Activated naive CD8-positive, alpha-beta T cell treated with anti-CD3 and anti-CD28 coated beads, Interleukin-2, amount 10 ng/mL, durations not matched to agents 7 days and 5 days (primary cell): ENCODE measurements around the gene CFAP92. TPM values are rescaled to one million over a fixed set of nuclear protein-coding genes. Genes with fewer than 3 reads are reported as not detected.
A peak's percentile ranks its signal among the peaks of the same experiment; 100 is the strongest.

Experiments used
- ATAC-seq: fragments of 150-1000 bp; cut with Tn5 transposase; one replicate; pipeline ENCODE4 v1.10.0; 2021; ENCODE audit warnings: low read depth, moderate library complexity
- POLR2A ChIA-PET: fragments of 350-600 bp; sonication (Branson Sonifier 250); formaldehyde crosslinking; loops from one replicate; lab custom pipeline; 2021; ENCODE audit warnings: antibody characterized with exemption; lab: Charles Lee
- DNase-seq: peaks from one replicate; pipeline ENCODE4 v3.0.0; 2021
- H3K27ac Mint-ChIP-seq: one replicate; pipeline ENCODE4 v1.8.0; 2022; ENCODE audit warnings: mild to moderate bottlenecking, mixed read lengths
- H3K27me3 Mint-ChIP-seq: one replicate; pipeline ENCODE4 v1.8.0; 2022; ENCODE audit warnings: mild to moderate bottlenecking, moderate library complexity, mixed read lengths
- H3K36me3 Mint-ChIP-seq: one replicate; pipeline ENCODE4 v1.8.0; 2021; ENCODE audit warnings: mild to moderate bottlenecking, mixed read lengths
- H3K4me1 Mint-ChIP-seq: one replicate; pipeline ENCODE4 v1.8.0; 2021; ENCODE audit warnings: mixed read lengths
- H3K4me3 Mint-ChIP-seq: one replicate; pipeline ENCODE4 v1.8.0; 2022; ENCODE audit warnings: mild to moderate bottlenecking, moderate library complexity, mixed read lengths
- H3K9me3 Mint-ChIP-seq: one replicate; pipeline ENCODE4 v1.8.0; 2021; ENCODE audit warnings: mixed read lengths
- total RNA-seq, 2 experiments: library from RNA; stranded (reverse); gene quantifications; one replicate each; pipeline ENCODE4 v1.2.3, GENCODE V29; 2021

The CFAP92 gene
- total RNA-seq, 2 experiments from 2014 or later, result 0.22 TPM; not detected in 1

- H3K27me3 Mint-ChIP-seq, result peaks cover 7% of the 10 kb centered on the region
- DNase-seq (no peak), ATAC-seq (no peak)
- H3K27ac Mint-ChIP-seq, result no peak overlapping the region
- POLR2A ChIA-PET, result no interaction called here
- no peaks in the 10 kb centered on the region for H3K9me3 Mint-ChIP-seq
- no peaks in the 10 kb centered on the region for H3K36me3 Mint-ChIP-seq
- H3K4me3 Mint-ChIP-seq, result no peak overlapping the region
- H3K4me1 Mint-ChIP-seq, result no peaks in the 10 kb centered on the region
Observed at GRCh38 chr3:128987302-128988100, 6.4 kb downstream of the CFAP92 start.

- peaks cover 7% of the 10 kb centered on the region for H3K27me3 Mint-ChIP-seq
- no peaks in the 10 kb centered on the region for H3K4me1 Mint-ChIP-seq
- no peaks in the 10 kb centered on the region for H3K9me3 Mint-ChIP-seq
- no peak for DNase-seq
- H3K27ac Mint-ChIP-seq, result no peak overlapping the region
- H3K36me3 Mint-ChIP-seq, result no peaks in the 10 kb centered on the region
- H3K4me3 Mint-ChIP-seq, result no peak overlapping the region
- ATAC-seq, result no peak
- POLR2A ChIA-PET, result no interaction called here
Observed at GRCh38 chr3:128984596-128984995, 9.3 kb downstream of the CFAP92 start.

- Mint-ChIP-seq H3K27me3 (peaks cover 7% of the 10 kb centered on the region), H3K9me3 (no peaks in the 10 kb centered on the region), H3K27ac (no peak overlapping the region), H3K36me3 (no peaks in the 10 kb centered on the region), H3K4me3 (no peak overlapping the region), H3K4me1 (no peaks in the 10 kb centered on the region)
- ATAC-seq, result no peak
- POLR2A ChIA-PET, result no interaction called here
- DNase-seq, result no peak
Observed at GRCh38 chr3:128983293-128984069, 10.4 kb downstream of the CFAP92 start.

- no peak overlapping the region for H3K27ac Mint-ChIP-seq
- no peak overlapping the region for H3K4me3 Mint-ChIP-seq
- ATAC-seq (no peak), DNase-seq (no peak)
- POLR2A ChIA-PET, result no interaction called here
- no peaks in the 10 kb centered on the region for H3K36me3 Mint-ChIP-seq
- H3K27me3 Mint-ChIP-seq, result peaks cover 12% of the 10 kb centered on the region
- no peaks in the 10 kb centered on the region for H3K9me3 Mint-ChIP-seq
- H3K4me1 Mint-ChIP-seq, result peaks cover 5% of the 10 kb centered on the region
Observed at GRCh38 chr3:128975276-128975675, 18.6 kb downstream of the CFAP92 start.

- H3K27ac Mint-ChIP-seq, result no peak overlapping the region
- ATAC-seq, result no peak
- H3K27me3 Mint-ChIP-seq, result peaks cover 13% of the 10 kb centered on the region
- no peak for DNase-seq
- no peaks in the 10 kb centered on the region for H3K36me3 Mint-ChIP-seq
- POLR2A ChIA-PET, result no interaction called here
- H3K4me3 Mint-ChIP-seq, result no peak overlapping the region
- H3K9me3 Mint-ChIP-seq, result no peaks in the 10 kb centered on the region
- peaks cover 8% of the 10 kb centered on the region for H3K4me1 Mint-ChIP-seq
Observed at GRCh38 chr3:128973988-128974564, 19.8 kb downstream of the CFAP92 start.

GRCh38 chr3:128971421-128972100, 22.3 kb downstream of the CFAP92 start:
- ATAC-seq (no peak), DNase-seq (no peak)
- no peaks in the 10 kb centered on the region for H3K36me3 Mint-ChIP-seq
- POLR2A ChIA-PET, result interaction anchor here (1.4 to 2.7 kb wide), 3 partner anchors 44 to 278 kb away, joined by 3 to 14 read pairs (median 7); partner anchors contain the start of gene COPG1
- H3K4me1 Mint-ChIP-seq, result peaks cover 8% of the 10 kb centered on the region
- H3K27me3 Mint-ChIP-seq, result peaks cover 8% of the 10 kb centered on the region
- no peaks in the 10 kb centered on the region for H3K9me3 Mint-ChIP-seq
- H3K4me3 Mint-ChIP-seq, result no peak overlapping the region
- no peak overlapping the region for H3K27ac Mint-ChIP-seq

GRCh38 chr3:128970740-128971047, 23.2 kb downstream of the CFAP92 start:
- Mint-ChIP-seq H3K4me3 (no peak overlapping the region), H3K27ac (no peak overlapping the region), H3K36me3 (no peaks in the 10 kb centered on the region), H3K9me3 (no peaks in the 10 kb centered on the region), H3K4me1 (peaks cover 8% of the 10 kb centered on the region), H3K27me3 (peaks cover 4% of the 10 kb centered on the region)
- DNase-seq, result no peak
- POLR2A ChIA-PET, result interaction anchor here (0.6 to 2.7 kb wide), 12 partner anchors 33 to 346 kb away, joined by 3 to 14 read pairs (median 4); partner anchors contain the start of gene COPG1
- ATAC-seq, result no peak

GRCh38 chr3:128969993-128970739, 23.7 kb downstream of the CFAP92 start:
- H3K4me1 Mint-ChIP-seq, result peaks cover 8% of the 10 kb centered on the region

GRCh38 chr3:128967748-128968355, 26.0 kb downstream of the CFAP92 start:
- Mint-ChIP-seq H3K36me3 (no peaks in the 10 kb centered on the region), H3K4me3 (no peak overlapping the region), H3K9me3 (no peaks in the 10 kb centered on the region), H3K27me3 (peaks cover 4% of the 10 kb centered on the region), H3K4me1 (peaks cover 8% of the 10 kb centered on the region), H3K27ac (no peak overlapping the region)
- no peak for DNase-seq
- no peak for ATAC-seq
- POLR2A ChIA-PET, result no interaction called here

More at GRCh38 chr3:128969993-128970739, 23.7 kb downstream of the CFAP92 start:
- peak; percentile 54 for ATAC-seq
- H3K27me3 Mint-ChIP-seq, result peaks cover 4% of the 10 kb centered on the region
- no peak overlapping the region for H3K4me3 Mint-ChIP-seq
- POLR2A ChIA-PET, result interaction anchor here (0.6 to 2.7 kb wide), 12 partner anchors 34 to 458 kb away, joined by 3 to 14 read pairs (median 4); partner anchors contain the start of gene EFCAB12
- H3K9me3 Mint-ChIP-seq, result no peaks in the 10 kb centered on the region
- peak; percentile 63 for DNase-seq
- H3K36me3 Mint-ChIP-seq, result no peaks in the 10 kb centered on the region
- H3K27ac Mint-ChIP-seq, result no peak overlapping the region

- POLR2A ChIA-PET, result no interaction called here
- Mint-ChIP-seq H3K4me1 (peaks cover 6% of the 10 kb centered on the region), H3K9me3 (no peaks in the 10 kb centered on the region), H3K36me3 (no peaks in the 10 kb centered on the region), H3K4me3 (no peak overlapping the region), H3K27me3 (peaks cover 2% of the 10 kb centered on the region), H3K27ac (no peak overlapping the region)
- ATAC-seq (no peak), DNase-seq (no peak)
Observed at GRCh38 chr3:128965818-128966217, 28.1 kb downstream of the CFAP92 start.

GRCh38 chr3:128965280-128965679, 28.6 kb downstream of the CFAP92 start:
- H3K9me3 Mint-ChIP-seq, result no peaks in the 10 kb centered on the region
- no peaks in the 10 kb centered on the region for H3K36me3 Mint-ChIP-seq
- no peak for ATAC-seq
- POLR2A ChIA-PET, result no interaction called here
- no peak overlapping the region for H3K4me3 Mint-ChIP-seq
- DNase-seq, result no peak
- H3K4me1 Mint-ChIP-seq, result peaks cover 3% of the 10 kb centered on the region
- no peak overlapping the region for H3K27ac Mint-ChIP-seq
- peaks cover 2% of the 10 kb centered on the region for H3K27me3 Mint-ChIP-seq

GRCh38 chr3:128956440-128956839, 37.4 kb downstream of the CFAP92 start:
- Mint-ChIP-seq H3K4me3 (no peak overlapping the region), H3K27ac (no peak overlapping the region), H3K9me3 (peaks cover 5% of the 10 kb centered on the region), H3K27me3 (peaks cover 2% of the 10 kb centered on the region), H3K36me3 (peaks cover 3% of the 10 kb centered on the region), H3K4me1 (no peaks in the 10 kb centered on the region)
- DNase-seq (no peak), ATAC-seq (no peak)
- POLR2A ChIA-PET, result no interaction called here
